Astrocyte of the cerebellum (primary cell): ENCODE data around the gene PABPC1L.

Experiments used
- DNase-seq: peaks from one replicate; pipeline ENCODE4 v3.0.0-alpha.2; 2011; ENCODE audit warnings: low read depth
- H3K4me3 ChIP-seq: 2 replicates; pipeline ENCODE4 v1.5.1; 2011; ENCODE audit warnings: mild to moderate bottlenecking, low read depth, low read length, moderate library complexity
- in situ Hi-C: cut with HindIII; loops from 2 replicates; pipeline ENCODE4 v1.10.0; 2017; ENCODE audit warnings: low sequenced_read_pairs
- TF ChIP-seq, protein P1 (sequence below): IDR thresholded peaks from 2 replicates; pipeline ENCODE4 v1.5.1; 2012; ENCODE audit warnings: low read length, low read depth, moderate library complexity, mild to moderate bottlenecking; ENCODE audit errors: missing control alignments

The PABPC1L gene

DNA sequence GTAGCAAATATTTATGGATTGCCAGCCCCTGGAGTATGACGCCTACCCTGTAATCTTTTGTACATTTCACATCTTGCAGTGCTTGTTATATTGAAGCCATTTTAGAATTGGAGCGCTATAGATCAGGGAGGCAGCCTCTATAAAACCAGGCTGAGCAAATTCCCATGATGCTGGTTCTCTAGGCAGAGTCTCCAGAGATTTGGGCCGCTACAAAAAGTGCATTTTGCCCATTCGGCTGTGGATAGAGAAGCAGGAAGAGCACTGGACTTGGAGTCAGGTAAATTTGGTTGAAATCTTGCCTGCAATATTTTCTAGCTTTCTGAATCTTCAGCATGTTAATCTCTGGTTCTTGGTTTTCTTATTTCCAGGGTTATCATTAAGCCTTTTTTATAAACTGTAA lies 22.4 kb upstream of the PABPC1L start:
- TF ChIP-seq, protein P1, sequence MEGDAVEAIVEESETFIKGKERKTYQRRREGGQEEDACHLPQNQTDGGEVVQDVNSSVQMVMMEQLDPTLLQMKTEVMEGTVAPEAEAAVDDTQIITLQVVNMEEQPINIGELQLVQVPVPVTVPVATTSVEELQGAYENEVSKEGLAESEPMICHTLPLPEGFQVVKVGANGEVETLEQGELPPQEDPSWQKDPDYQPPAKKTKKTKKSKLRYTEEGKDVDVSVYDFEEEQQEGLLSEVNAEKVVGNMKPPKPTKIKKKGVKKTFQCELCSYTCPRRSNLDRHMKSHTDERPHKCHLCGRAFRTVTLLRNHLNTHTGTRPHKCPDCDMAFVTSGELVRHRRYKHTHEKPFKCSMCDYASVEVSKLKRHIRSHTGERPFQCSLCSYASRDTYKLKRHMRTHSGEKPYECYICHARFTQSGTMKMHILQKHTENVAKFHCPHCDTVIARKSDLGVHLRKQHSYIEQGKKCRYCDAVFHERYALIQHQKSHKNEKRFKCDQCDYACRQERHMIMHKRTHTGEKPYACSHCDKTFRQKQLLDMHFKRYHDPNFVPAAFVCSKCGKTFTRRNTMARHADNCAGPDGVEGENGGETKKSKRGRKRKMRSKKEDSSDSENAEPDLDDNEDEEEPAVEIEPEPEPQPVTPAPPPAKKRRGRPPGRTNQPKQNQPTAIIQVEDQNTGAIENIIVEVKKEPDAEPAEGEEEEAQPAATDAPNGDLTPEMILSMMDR, result no peak
- DNase-seq, result no peak
- peak overlapping the region; percentile 95 for H3K4me3 ChIP-seq
- in situ Hi-C loops, result no loop called here

DNA sequence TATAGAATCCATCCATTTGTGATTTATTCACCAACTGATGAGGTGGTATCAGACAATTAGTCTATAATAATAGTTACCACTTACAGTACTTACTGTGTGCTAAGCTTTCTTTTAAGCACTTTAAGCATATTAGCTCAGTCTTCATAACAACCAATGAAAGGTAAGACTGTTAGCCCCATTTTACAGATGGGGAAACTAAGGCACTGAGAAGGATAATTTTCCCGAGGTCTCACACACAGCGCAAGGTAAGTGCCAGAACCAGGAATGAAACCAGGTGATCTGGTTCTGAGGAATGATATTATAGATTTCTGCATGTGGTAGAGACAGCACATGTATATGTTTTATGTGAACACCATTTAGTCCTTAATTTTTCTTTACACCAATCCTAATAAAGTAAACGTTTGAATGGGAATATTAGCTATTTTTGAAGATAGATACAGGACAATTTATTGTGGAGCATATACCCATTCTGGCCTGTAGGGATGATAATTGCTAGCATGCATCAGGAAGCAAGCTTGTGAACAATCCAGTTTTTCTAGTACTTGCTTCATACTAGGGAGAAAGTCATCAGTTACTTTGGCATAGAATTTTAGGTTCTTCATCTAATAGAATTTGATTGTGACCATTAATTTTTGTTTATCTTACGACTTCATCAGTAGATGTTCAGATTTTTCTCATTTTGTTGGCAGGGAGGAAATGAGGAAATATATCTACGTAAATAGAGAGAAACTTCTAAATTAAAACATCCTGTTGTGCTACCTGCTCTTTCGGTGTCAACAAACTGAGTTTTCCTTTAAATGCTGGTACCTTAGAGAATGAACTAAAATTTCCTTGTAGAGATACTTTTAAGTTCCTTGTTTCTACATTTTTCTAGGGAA lies 21.4 kb upstream of the PABPC1L start:
- TF ChIP-seq, protein P1, result no peak
- H3K4me3 ChIP-seq, result no peak overlapping the region
- in situ Hi-C loops, result no loop called here
- DNase-seq, result no peak

DNA sequence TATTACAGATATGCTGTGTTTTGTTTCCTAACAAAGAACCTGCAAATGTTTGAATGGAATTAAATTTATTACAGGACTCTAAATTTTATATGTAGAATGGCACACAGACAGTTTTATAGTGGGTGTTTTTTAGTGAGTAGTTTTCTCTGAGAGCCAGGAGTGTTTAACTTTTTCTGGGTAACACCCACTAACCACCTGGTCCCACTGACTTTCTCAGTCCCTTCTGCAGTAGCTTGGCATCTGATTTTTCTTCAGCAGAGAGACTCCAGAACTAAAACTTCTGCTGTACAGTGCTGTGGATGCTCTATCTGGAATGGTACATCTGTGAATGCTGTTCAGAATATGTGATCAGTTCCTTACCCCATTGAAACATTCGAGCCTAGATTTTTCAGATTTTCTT lies 18.0 kb upstream of the PABPC1L start:
- in situ Hi-C loops, result no loop called here
- H3K4me3 ChIP-seq, result no peak overlapping the region
- TF ChIP-seq, protein P1, result no peak
- DNase-seq, result no peak

DNA sequence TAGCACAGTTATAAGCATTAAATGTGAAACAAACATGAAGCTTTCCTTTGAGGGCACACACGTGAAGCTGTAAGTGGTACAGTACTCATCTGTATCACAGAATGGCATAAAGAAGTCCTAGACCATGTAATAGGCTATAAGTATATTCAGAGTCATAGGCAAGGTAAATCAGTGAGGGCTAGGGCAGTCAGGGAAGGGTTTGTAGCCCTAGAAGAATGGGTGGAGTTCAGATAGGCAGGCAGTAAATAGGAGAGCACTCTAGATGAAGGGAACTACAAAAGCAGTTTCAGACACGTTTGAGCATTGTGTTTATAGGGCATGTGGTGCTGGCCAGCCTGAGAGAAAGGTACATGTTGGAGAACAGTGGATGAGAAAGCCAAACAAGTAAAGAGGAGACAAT lies 14.9 kb upstream of the PABPC1L start:
- TF ChIP-seq, protein P1, result no peak
- H3K4me3 ChIP-seq, result no peak overlapping the region
- DNase-seq, result no peak
- in situ Hi-C loops, result no loop called here

DNA sequence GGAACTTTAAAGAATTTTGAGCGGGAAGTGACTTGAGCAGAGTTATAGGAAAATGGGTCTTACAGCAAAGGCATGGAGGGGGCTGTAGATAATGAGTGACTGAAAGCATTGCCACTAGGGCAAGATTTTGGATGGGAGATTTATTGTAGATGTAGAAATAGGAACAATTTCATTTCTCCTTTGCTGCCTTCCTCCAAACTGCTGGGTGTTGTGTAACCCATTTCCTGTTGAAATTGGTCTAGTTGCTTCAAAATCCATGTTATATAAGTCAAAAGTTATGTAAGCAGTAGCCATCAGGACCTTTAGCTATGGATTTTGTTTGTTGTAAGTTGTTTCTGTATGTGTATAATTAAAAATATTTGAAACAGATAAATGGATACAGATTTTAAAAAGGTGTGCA lies 13.3 kb upstream of the PABPC1L start:
- in situ Hi-C loops, result no loop called here

DNA sequence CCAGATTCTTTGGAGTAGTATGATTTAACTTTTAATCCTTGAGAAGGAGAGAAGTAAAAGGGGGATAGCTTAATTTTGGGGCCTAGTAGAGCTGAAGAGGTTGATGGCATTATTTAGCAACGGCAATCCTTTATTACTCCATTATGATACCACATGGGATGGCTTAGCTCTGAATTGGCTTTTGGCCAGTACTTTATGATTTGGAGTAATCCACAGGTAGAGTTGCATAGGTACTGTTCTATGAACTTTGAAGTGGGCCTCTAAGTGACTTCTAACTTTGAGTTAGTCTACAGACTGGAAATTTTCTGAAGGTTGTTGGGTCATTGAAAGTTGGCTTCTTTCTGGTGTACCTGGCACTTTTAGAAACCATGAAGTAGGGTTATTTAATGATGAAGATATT lies 12.7 kb upstream of the PABPC1L start:
- TF ChIP-seq, protein P1, result no peak
- no peak overlapping the region for H3K4me3 ChIP-seq
- in situ Hi-C loops, result no loop called here
- DNase-seq, result no peak

More for the DNA sequence above, 13.3 kb upstream of the PABPC1L start:
- TF ChIP-seq, protein P1, result no peak
- no peak overlapping the region for H3K4me3 ChIP-seq
- DNase-seq, result no peak
